LNCAP (cell line): ENCODE results near the gene IRAK4.

Experiments used
- CTCF ChIP-seq: fragments of 450-650 bp; IDR thresholded peaks from 2 replicates; pipeline ENCODE4 v1.5.1; 2017; ENCODE audit warnings: mild to moderate bottlenecking

Gene IRAK4

GRCh38 chr12:43754015-43754414 is 4.7 kb upstream of the IRAK4 start:
- TF ChIP-seq CTCF = no peak

- TF ChIP-seq CTCF = no peak
These were observed 464 bp upstream of the IRAK4 start for GRCh38 chr12:43758247-43758727.

- no peak for TF ChIP-seq CTCF
These were observed 1.6 kb downstream of the IRAK4 start for GRCh38 chr12:43760396-43760795.

GRCh38 chr12:43761500-43761899 is 2.7 kb downstream of the IRAK4 start:
- TF ChIP-seq CTCF = no peak

GRCh38 chr12:43762596-43762995 is 3.8 kb downstream of the IRAK4 start:
- TF ChIP-seq CTCF = no peak

DNA sequence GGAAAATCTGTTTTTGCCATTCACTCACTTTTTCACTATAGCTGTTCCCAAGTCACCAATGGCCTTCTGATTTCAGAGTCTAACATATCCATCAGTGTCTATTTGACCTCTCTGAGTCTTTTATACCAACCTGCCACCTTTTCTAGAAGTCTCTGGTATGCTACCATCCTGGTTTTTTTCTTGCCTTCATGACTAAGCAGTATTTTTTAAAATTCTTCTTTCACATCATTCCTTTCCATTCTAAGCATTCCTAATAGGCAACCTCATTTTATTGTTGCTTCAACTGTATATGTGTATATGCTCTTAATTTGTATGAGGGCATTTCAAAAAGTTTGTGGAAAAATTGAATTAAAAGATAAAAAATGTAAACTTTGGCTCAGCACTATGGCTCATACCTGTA is 5.0 kb downstream of the IRAK4 start:
- no peak for TF ChIP-seq CTCF

- no peak for TF ChIP-seq CTCF
These were observed 5.8 kb downstream of the IRAK4 start for GRCh38 chr12:43764528-43764927.

GRCh38 chr12:43766291-43766690 is 7.5 kb downstream of the IRAK4 start:
- TF ChIP-seq CTCF = no peak
